HG03442 (cell line): Measurements from ENCODE around the gene RECK.
"Not testable (repeated sequence)": the region's sequence is repeated elsewhere in the genome, so short reads cannot be mapped to it uniquely, and the experiment has no call there.

Experiments used
- ATAC-seq: cut with Tn5 transposase; IDR thresholded peaks from one replicate; pipeline ENCODE4 v1.9.1; 2021; ENCODE audit warnings: mild to moderate bottlenecking, moderate library complexity; ENCODE audit not compliant: unreplicated experiment

The RECK gene

DNA sequence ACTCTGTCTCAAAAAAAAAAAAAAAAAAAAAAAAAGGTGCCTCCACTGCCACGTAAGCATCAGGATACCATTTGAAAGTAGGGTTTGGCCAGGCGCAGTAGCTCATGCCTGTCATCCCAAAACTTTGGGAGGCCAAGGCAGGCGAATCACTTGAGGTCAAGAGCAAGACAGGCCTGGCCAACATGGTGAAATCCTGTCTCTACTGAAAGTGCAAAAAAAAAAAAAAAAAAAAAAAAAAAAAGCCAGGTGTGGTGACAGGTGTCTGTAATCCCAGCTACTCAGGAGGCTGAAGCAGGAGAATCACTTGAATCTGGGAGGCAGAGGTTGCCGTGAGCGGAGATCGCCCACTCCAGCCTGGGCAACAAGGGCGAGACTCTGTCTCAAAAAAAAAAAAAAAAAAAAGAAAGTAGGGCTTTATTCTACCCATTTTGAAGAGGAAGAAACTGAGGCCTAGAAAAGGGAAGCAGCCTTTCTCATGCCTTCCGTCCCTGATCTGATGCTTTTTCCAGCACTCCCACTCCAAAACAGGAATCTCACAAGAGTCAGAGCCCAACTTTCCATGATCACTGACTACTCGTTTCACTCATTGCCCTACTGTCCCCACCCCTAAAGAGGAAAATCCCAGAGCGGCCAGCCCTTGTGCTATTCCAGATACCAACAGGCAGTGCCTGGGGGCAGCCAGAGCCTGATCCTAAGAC is 116.2 kb downstream of the RECK start:
- ATAC-seq, result no peak

DNA sequence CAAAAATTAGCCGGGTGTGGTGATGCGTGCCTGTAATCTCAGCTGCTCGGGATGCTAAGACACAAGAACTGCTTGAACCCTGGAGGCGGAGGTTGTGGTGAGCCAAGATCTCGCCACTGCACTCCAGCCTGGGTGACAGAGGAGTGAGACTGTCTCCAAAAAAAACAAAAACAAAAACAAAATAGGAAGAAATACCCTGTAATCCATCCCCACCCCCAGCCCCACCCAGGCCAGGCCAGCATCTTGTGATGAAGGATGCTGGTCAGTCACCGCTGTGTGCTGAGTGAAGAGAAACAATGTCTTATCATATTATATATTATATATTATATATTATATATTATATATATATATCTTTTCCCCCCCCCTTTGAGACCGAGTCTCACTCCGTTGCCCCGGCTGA is 117.0 kb downstream of the RECK start:
- no peak for ATAC-seq

DNA sequence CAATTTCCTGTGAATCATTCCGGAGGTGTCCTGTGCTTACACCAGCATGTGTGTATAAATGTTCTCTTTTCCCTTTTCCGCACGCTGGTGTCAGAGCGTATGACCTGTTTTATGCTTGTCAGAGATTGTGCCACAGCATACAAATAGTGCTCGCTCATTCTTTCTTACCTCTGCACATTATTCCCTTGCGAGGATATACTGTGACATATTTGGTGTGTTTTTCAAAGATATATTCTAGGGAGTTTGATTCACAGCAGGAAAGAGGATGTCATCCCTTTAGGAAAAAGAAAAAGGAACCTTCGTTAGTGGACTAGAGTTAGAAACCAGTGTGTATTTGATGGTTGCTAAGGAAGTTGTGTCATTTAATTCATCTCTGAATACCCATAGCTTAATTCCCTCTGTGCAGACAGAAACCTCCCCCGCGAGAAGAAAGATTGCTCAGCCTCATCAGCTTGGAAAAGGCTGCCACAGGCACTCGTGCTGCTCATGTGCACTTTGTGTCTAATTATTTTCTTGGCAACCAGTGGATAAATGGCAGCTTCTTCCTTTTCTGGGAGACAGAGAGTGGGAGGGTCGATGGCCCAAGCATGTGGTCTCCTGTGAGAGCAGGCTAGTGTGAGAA is 117.7 kb downstream of the RECK start:
- ATAC-seq, result no peak

DNA sequence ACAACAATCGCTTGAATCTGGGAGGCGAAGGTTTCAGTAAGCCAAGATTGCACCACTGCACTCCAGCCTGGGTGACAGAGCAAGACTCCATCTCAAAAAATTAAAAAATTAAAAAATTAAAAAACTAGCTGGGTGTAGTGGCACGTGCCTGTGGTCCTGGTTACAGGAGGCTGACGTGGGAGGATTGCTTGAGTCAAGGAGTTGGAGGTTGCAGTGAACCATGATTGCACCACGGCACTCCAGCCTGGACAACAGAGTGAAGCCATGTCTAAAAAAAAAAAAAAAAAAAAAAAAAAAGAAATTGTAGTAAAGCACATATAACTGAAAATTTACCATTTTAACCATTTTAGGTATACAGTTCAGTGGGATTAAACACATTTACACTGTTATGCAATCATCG is 119.4 kb downstream of the RECK start:
- ATAC-seq, result no peak

DNA sequence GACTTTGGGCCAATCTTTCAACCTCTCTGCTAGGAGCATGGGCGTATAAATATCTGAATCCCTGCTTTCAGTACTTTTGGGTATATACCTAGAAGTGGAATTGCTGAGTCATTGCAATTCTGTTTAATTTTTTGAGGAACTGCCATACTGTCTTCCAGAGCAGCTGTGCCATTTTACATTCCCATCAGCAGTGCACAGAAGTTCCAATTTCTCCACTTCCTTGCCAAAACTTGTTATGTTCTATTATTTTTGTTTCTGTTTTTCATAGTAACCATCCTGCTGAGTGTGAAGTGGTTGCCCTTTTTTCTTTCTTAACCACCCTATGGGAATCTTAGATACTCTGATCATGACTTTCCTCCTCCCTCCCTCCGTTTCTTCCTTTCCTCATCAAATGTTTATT is 121.4 kb downstream of the RECK start:
- no peak for ATAC-seq

DNA sequence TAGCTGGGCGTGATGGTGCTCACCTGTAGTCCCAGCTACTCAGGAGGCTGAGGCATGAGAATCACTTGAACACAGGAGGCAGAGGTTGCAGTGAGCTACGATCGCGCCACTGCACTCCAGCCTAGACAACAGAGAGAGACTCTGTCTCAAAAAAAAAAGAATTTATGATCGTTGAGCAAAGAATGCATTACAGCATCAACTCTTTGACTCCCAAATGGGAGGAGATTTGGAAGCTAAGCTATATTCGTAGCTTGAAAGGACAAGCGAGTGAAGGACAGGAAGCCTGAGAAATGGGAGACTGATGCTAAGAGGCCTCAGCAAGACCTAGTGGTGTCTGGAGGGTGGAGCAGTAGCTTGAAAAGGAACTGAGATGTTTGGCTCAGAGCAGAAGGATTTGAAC is 122.2 kb downstream of the RECK start:
- no peak for ATAC-seq

DNA sequence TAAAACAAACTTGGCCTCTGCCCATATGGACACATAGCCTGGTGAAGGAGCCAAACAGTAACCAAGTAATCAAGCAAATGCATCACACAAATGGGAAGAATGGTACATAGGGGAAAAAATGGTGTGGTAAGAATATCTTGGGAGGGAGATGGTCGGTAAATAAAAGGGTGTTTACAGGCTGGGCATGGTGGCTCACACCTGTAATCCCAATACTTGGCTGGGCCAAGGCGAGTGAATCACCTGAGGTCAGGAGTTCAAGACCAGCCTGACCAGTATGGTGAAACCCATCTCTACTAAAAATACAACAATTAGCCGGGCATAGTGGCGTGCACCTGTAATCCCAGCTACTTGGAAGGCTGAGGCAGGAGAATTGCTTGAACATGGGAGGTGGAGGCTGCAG is 122.8 kb downstream of the RECK start:
- ATAC-seq, result not testable (repeated sequence)

DNA sequence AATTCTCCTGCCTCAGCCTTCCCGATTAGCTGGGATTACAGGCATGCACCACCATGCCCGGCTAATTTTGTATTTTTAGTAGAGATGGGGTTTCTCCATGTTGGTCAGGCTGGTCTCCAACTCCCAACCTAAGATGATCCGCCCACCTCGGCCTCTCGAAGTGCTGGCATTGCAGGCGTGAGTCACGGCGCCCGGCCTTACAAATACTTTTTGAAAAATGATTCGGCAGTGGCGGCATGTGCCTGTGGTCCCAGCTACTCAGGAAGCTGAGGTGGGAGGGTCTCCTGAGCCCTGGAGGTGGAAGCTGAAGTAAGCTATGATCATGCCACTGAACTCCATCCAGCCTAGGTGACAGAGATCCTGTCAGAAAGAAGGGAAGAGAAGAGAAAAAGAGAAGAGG is 123.4 kb downstream of the RECK start:
- ATAC-seq, result not testable (repeated sequence)

DNA sequence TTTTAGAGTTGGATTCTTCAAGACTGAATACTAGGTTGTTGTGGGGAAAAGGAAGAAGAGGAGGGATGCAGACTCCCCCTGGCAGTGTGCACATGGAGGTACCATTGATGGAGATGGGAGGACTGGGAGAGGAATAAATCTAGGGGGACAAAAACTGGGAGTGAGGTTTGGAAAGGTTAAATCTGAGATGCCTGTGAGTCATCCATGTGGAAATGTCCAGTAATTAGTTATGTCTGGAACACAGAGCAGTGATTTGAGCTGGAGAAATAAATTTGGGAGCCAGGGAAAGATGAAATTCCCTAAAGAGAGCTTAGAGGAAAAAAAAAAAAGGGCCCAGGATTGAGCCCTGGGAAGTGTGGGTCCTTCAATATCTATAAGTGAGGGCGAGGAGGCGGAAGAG is 124.5 kb downstream of the RECK start:
- ATAC-seq, result no peak

DNA sequence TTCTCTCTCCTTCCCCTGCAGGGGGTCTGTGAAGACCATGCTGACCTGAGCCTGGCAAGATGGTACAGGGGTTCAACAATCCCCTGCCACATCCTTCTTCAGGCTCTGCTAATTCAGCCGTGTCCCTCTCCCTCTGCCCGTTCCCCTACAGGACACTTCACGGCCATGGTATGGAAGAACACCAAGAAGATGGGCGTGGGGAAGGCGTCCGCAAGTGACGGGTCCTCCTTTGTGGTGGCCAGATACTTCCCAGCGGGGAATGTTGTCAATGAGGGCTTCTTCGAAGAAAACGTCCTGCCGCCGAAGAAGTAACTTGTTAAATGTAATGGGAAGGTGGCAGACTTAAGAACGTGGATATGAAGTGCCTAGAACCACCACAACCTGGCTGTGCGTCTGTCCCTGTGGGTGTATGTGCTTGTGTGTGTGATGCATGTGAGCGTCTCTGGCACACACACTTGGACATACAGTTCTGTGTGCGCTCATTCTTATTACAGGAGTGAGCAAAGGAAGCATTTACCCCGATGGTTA is 125.6 kb downstream of the RECK start:
- no peak for ATAC-seq

DNA sequence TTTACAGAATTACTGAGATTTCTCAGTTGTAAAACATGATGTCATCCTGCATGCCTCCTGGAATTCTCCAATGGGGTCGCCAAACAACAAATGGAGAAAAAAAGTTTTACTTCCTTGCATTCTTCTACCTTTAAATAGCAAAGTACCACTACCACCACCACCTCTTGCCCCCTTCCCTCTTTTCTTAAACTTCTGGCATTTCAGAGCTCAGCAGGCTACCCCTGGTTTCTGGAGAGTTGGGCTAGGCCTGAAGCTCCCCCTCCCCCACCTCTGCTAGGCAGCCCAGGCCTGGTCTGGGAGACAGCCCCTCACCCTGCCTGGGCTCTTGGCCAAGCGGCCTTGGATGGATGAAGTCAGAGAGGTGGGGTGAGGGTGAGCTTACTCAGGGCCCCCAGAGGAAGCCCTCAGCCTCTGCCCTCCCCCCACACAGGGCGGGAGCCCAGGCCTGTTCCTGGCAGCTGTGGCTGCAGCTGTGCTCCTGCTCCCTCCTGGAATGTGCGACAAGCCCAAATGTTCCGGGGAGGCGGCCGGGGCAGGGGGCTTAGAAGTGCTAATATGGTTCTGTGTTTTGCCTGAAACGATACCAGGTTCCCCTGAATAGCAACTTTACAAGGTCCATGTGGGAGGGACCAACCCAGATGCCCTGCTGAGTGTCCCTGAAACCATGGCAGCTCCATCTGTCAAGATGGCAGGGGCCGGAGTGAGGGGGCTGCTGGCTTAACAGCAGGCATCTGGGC is 126.5 kb downstream of the RECK start:
- no peak for ATAC-seq

DNA sequence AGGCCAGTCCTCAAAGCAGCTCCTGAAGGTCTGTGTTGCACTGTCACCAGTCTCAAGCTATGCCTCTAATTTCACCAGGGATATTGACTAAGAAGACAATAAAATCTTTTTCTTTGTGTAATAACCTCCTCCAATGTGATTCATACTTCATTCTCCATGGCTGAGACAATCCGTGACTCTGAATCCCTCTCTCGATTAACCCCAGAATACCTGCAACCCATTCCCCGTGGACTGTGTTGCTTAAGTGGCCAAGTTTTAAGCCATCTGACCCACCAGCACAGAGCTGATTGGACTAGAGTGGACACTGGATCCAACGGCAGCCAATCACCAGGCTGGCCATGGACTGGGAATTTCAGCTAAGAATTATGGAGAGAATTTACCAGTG is 127.1 kb downstream of the RECK start:
- ATAC-seq, result no peak

DNA sequence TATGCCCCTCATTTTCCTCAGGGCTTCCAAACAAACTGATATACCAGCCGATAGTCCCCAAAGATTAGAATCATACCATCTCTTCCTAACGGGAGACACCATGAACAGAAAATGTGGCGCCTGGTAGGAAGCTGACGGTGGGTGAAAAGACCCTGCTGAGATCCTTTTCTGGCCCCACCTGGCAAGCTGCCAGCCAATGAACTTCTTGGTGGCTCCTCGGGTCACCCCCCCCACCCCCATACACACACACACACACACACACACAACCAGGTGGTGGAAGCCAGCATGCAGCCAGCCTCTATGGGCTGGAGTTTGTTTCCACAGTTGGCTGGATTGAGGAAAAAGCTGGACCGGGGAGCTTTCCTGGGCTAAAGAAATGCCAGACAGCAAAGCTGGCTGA is 127.7 kb downstream of the RECK start:
- no peak for ATAC-seq

DNA sequence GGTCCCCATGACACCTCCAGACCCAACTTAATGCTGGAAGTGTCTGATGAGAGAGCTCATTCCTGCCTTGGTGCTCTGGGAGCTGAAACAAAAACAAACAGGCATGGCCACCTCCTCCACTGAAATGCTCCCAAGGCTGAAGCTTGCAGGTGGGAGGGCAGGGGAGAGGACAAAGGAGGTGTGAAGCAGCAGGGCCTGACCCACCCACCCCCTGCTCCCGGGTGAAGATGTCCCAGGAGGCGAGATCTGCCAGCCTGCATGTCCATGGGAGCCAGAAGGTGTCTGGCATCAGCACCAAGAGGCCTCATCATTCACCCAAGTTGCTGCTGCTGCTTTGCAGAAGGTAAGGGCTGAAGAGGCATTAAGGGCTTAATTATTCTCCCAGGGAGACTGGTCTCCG is 128.3 kb downstream of the RECK start:
- no peak for ATAC-seq

DNA sequence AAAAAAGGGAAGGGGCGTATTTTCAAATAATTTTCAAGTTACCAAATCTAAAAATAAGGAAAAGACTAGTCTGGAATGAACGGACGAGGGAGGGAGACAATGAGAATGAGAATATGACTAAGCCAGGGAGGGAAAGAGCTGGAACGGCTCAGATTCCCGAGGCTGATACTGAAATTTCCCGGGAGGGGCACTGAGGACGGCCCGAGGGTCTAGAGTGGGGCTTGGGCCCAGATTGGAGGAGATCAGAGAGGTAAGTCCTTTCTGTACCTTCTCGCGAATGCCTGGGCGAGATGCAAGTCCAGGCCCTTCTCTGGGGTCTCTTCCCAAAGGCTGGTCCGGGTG is 129.1 kb downstream of the RECK start:
- no peak for ATAC-seq

DNA sequence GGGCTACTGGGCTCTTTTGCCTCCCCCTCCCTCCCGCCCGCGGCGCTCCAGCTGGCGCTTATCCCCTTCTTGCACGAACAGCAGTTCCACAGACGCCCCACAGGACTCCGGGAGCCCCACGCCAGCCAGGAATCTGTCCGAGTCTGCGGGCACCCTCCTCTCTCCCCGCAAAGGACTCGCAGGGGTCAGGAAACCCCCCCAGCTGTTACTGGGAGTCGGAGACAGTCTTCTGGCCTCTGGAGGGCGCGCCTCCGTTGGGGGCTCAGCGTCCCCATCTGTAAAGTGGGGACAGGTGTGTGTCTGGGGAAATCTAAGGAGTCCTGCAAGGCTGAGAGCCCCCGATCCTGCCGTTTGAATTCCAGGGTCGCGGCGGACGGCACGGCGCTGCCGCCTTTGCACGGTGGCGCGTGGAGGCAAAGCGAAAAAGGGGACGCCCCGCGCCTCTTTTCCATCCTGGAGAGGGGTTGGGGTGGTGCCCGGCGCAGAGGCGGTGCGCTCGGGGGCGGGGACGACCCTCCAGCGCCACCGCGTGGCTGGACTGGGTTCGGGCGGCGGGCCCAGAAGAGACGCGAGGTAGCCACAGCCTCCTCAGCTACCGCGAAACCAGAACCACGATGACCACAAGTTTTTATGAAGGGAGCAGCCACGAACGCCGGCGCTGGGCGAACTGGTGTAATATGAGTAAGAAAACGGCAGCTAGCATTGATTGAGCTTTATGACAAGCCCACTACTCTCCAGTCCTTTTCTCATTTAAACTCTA is 129.6 kb downstream of the RECK start:
- peak; percentile 69 for ATAC-seq

DNA sequence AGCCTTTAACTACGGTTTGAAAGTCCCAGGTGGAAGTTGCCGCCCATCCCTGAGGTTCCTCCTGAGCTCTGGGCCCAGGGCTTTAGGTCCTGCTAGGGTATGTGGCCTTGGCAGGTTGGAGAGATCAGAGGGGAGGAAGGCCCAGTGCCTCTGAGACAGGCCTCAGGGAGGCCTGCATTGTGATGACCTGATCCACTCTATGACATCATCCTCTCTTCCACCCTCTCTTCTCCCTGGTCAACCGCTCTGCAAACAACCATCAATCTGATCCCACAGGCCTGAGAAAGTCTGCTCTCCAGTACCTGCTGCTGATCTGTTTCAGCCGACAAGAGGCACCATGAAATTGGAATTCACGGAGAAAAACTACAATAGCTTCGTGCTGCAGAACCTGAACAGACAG is 132.5 kb downstream of the RECK start, which contains the start of gene CCIN:
Gene CCIN (plus strand): TSS at position 223 of the 400 bp plus-strand sequence. CDS start 115 bp downstream, at position 338.
- no peak for ATAC-seq

DNA sequence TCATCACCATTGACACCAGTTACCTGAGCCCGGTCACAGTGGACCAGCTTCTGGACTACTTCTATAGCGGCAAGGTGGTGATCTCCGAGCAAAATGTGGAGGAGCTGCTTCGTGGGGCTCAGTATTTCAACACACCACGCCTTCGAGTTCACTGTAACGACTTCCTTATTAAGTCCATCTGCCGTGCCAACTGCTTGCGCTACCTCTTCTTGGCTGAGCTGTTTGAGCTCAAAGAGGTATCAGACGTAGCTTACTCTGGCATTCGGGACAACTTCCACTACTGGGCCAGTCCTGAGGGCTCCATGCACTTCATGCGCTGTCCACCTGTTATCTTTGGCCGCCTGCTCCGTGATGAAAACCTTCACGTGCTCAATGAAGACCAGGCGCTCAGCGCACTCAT is 133.0 kb downstream of the RECK start:
- ATAC-seq, result no peak

DNA sequence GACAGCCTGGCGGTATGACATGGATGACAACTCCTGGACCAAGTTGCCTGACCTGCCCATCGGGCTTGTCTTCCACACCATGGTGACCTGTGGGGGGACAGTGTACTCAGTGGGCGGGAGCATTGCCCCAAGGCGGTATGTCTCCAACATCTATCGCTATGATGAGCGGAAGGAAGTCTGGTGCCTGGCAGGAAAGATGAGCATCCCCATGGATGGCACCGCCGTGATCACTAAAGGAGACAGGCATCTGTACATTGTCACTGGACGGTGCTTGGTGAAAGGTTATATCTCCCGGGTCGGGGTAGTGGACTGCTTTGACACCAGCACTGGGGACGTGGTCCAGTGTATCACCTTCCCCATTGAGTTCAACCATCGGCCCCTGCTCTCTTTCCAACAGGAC is 133.8 kb downstream of the RECK start:
- ATAC-seq, result no peak

DNA sequence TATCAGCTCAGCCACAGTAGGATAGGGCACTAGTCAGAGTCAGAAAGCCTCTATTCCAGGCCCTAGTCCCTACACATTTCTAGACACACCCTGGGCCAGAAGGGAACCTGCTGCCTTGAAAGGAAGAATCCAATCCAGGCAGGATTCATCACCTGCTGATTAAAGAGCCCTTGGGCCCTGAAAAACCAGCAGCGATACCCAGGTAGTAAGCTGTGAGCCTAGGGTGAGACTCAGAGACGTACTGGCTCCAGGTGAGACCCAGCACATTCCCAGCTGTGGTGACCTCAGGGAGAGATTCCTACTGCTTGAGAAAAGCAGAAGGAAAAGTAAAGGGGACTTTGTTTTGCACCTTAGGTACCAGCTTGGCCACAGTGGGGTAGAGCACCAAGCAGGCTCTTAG is 137.1 kb downstream of the RECK start:
- no peak for ATAC-seq
